Hepatocyte (in vitro differentiated cells): ENCODE measurements around the gene TGIF2. TPM values are rescaled to one million over a fixed set of nuclear protein-coding genes. Genes with fewer than 3 reads are reported as not detected.

Experiments
- DNase-seq: peaks from one replicate; pipeline ENCODE4 v3.0.0-alpha.2; 2016; ENCODE audit warnings: low spot score
- H2AFZ ChIP-seq: fragments of 200-600 bp; sonication (generic); 2 replicates; pipeline ENCODE4 v1.6.0; 2016; ENCODE audit warnings: antibody characterized with exemption, mild to moderate bottlenecking
- H3K27ac ChIP-seq: fragments of 200-600 bp; sonication (generic); 2 replicates; pipeline ENCODE4 v1.5.1; 2016; ENCODE audit warnings: mild to moderate bottlenecking
- H3K27me3 ChIP-seq: fragments of 200-600 bp; sonication (generic); 2 replicates; pipeline ENCODE4 v1.6.1; 2016
- H3K36me3 ChIP-seq: fragments of 200-600 bp; sonication (generic); replicated peaks from 2 replicates; pipeline ENCODE4 v1.5.1; 2016; ENCODE audit warnings: low read depth; ENCODE audit not compliant: insufficient read depth
- H3K4me1 ChIP-seq: fragments of 200-600 bp; sonication (generic); 2 replicates; pipeline ENCODE4 v1.5.1; 2016; ENCODE audit warnings: mild to moderate bottlenecking, moderate library complexity; ENCODE audit not compliant: insufficient read depth
- H3K4me2 ChIP-seq: fragments of 200-600 bp; sonication (generic); 2 replicates; pipeline ENCODE4 v1.6.0; 2016
- H3K4me3 ChIP-seq: fragments of 200-600 bp; sonication (generic); 2 replicates; pipeline ENCODE4 v1.5.1; 2016; ENCODE audit warnings: mild to moderate bottlenecking
- H3K79me2 ChIP-seq: fragments of 200-600 bp; sonication (generic); 2 replicates; pipeline ENCODE4 v1.6.0; 2017; ENCODE audit warnings: mild to moderate bottlenecking
- H3K9me2 ChIP-seq: fragments of 200-600 bp; sonication (generic); replicated peaks from 2 replicates; pipeline ENCODE4 v1.6.0; 2017; ENCODE audit warnings: mild to moderate bottlenecking; ENCODE audit not compliant: insufficient read depth
- H3K9me3 ChIP-seq: fragments of 200-600 bp; sonication (generic); 2 replicates; pipeline ENCODE4 v1.5.1; 2016; ENCODE audit warnings: low read depth, mild to moderate bottlenecking
- H4K20me1 ChIP-seq: fragments of 200-600 bp; sonication (generic); 2 replicates; pipeline ENCODE4 v1.6.0; 2016; ENCODE audit warnings: mild to moderate bottlenecking; ENCODE audit not compliant: insufficient read depth, poor library complexity, severe bottlenecking
- EZH2 ChIP-seq: fragments of 200-600 bp; sonication (generic); IDR thresholded peaks from 2 replicates; pipeline ENCODE4 v1.6.1; 2016; ENCODE audit warnings: antibody characterized with exemption, mild to moderate bottlenecking, borderline replicate concordance
- EZH2phosphoT487 ChIP-seq: fragments of 200-600 bp; sonication (generic); IDR thresholded peaks from one replicate; pipeline ENCODE4 v1.6.1; 2018; ENCODE audit warnings: antibody characterized with exemption, mild to moderate bottlenecking, low read depth, moderate library complexity; ENCODE audit not compliant: unreplicated experiment, severe bottlenecking
- WGBS: methylation state at CpG from one replicate; pipeline ENCODE4 v1.1.6; 2016; ENCODE audit warnings: low lambda C conversion rate; ENCODE audit errors: missing lambda C conversion rate; 5-methylcytosine and 5-hydroxymethylcytosine counted together
- polyA plus RNA-seq: library from polyadenylated mRNA; unstranded; fragments of >200 nt; fragmentation: Nextera tagmentation; extraction: Ambion mirVana; gene quantifications from 2 replicates; pipeline ENCODE4 v1.2.1, GENCODE V29; 2016
- total RNA-seq: library from RNA; depleted of rRNA; stranded (reverse); fragments of >200 nt; gene quantifications from 2 replicates; pipeline ENCODE4 v1.2.3, GENCODE V29; 2014
- TF ChIP-seq, protein P1 (sequence below): fragments of 200-600 bp; sonication (generic); IDR thresholded peaks from 2 replicates; pipeline ENCODE4 v1.5.1; 2016; ENCODE audit warnings: antibody characterized with exemption, mild to moderate bottlenecking; ENCODE audit not compliant: poor library complexity

TGIF2 gene
- total and polyA plus RNA-seq, 2 experiments from 2014 or later: 30.6 to 38.5 TPM

DNA sequence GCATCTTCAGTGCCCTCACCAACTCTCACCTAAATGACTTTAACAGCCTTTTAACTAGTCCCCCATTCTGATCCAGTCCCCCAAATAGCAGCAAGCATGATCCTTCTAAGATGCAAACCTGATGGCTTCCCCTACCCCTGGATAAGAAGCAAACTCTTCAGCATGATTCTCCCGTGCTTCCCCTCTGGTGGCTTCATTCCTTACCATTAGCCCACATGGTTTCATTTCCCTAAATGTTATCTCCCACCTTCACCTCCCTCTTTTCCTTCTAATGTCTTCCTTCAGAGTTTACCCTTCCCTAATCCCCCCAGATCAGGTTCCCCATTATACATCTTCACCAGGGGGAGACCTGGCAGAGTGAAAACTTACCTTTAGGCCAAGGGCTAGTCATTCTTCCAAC lies 28.1 kb downstream of the TGIF2 start:
- DNase-seq: no peak
- no peaks in the 10 kb centered on the region for H3K27me3 ChIP-seq
- H2AFZ ChIP-seq: no peak overlapping the region
- H3K79me2 ChIP-seq: peaks cover 9% of the 10 kb centered on the region
- no peaks in the 10 kb centered on the region for H4K20me1 ChIP-seq
- H3K9me2 ChIP-seq: no peaks in the 10 kb centered on the region
- H3K9me3 ChIP-seq: no peaks in the 10 kb centered on the region
- whole genome bisulfite sequencing: 67% methylated on average over 1 of the region's 1 CpG
- H3K36me3 ChIP-seq: no peaks in the 10 kb centered on the region
- H3K27ac ChIP-seq: no peak overlapping the region
- TF ChIP-seq EZH2phosphoT487 (no peak), EZH2 (no peak)
- TF ChIP-seq, protein P1, sequence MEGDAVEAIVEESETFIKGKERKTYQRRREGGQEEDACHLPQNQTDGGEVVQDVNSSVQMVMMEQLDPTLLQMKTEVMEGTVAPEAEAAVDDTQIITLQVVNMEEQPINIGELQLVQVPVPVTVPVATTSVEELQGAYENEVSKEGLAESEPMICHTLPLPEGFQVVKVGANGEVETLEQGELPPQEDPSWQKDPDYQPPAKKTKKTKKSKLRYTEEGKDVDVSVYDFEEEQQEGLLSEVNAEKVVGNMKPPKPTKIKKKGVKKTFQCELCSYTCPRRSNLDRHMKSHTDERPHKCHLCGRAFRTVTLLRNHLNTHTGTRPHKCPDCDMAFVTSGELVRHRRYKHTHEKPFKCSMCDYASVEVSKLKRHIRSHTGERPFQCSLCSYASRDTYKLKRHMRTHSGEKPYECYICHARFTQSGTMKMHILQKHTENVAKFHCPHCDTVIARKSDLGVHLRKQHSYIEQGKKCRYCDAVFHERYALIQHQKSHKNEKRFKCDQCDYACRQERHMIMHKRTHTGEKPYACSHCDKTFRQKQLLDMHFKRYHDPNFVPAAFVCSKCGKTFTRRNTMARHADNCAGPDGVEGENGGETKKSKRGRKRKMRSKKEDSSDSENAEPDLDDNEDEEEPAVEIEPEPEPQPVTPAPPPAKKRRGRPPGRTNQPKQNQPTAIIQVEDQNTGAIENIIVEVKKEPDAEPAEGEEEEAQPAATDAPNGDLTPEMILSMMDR: no peak
- H3K4me1 ChIP-seq: peaks cover 4% of the 10 kb centered on the region
- H3K4me2 ChIP-seq: no peak overlapping the region
- H3K4me3 ChIP-seq: no peak overlapping the region

DNA sequence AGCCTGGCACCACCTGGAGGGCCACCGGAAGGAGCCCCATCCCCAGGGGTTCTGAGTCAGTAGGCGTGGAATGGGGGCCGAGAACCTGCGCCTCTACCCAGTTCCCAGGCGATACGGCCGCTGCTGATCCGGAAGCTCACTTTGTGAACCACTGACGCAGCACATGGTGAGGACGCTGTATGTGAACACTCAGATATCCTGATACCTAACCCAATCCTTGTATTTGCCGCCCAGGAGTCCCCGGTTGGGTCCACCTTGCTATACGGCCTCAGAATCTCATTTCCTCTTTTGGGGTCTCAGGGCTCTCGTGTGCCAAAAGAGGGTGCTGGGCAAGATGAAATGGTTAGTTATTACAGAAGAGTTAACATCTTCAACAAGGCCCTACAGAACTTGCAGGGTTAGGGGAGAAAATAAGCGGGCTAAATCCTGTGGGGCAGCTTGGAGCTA lies 31.6 kb downstream of the TGIF2 start:
- Histone ChIP-seq H3K27me3 (no peaks in the 10 kb centered on the region), H3K4me3 (no peak overlapping the region), H4K20me1 (peaks cover 5% of the 10 kb centered on the region), H3K9me3 (no peaks in the 10 kb centered on the region), H3K27ac (peak overlapping the region; percentile 77), H3K4me2 (peak overlapping the region; percentile 73), H3K4me1 (peaks cover 8% of the 10 kb centered on the region), H3K79me2 (peaks cover 38% of the 10 kb centered on the region), H2AFZ (peak overlapping the region; percentile 85), H3K36me3 (no peaks in the 10 kb centered on the region), H3K9me2 (no peaks in the 10 kb centered on the region)
- WGBS: 83% methylated on average over 15 of the region's 15 CpGs
- TF ChIP-seq, protein P1: no peak
- no peak for DNase-seq

DNA sequence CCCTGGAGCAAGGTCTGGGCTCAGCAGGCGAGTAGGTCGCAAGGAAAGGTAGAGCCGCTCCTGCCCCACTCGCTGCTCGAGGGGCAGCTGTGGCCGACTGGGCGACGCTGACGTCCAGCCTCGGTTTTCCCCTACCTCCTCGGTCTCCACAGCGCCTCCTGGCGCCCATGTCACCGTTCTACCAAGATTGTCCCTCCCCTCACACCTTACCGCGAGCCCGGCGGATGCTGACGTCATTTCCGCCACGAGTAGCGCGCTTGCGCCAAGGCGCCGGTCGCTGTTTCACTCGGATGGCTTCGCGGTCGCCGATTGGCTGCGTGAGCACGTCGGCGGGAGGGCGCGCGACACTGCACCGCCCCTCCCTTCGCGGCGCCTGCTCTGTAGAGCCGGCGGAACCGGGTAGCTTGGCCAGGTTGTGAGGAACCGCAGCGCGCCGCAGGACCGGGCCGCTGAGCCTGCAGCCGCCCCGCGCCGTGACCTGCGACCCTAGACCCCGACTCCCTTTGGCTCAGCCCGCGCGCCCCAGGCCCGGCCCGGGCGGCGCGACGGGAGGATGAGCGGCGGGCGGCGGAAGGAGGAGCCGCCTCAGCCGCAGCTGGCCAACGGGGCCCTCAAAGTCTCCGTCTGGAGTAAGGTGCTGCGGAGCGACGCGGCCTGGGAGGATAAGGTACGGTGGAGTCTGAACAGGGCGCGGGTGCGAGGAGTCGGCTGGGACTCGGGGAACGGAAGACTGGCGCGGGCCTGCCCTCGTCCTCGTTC lies 32.2 kb downstream of the TGIF2 start, which contains the start of gene RAB5IF:
Gene RAB5IF (plus strand): TSS at position 381 of the 759 bp plus-strand sequence. CDS start 173 bp downstream, at position 554.
- Histone ChIP-seq H3K79me2 (peaks cover 38% of the 10 kb centered on the region), H3K4me2 (peak within 1 kb of the TSS; percentile 89), H3K9me3 (no peaks in the 10 kb centered on the region), H3K27me3 (no peaks in the 10 kb centered on the region), H2AFZ (peak within 1 kb of the TSS; percentile 85), H3K4me3 (peak within 1 kb of the TSS; percentile 62), H3K4me1 (peaks cover 8% of the 10 kb centered on the region), H3K36me3 (no peaks in the 10 kb centered on the region), H4K20me1 (peaks cover 5% of the 10 kb centered on the region), H3K9me2 (no peaks in the 10 kb centered on the region), H3K27ac (peak within 1 kb of the TSS; percentile 90)
- peak; percentile 100 for DNase-seq
- TF ChIP-seq EZH2: no peak
- TF ChIP-seq, protein P1: peak; percentile 96
- TF ChIP-seq EZH2phosphoT487: no peak
- WGBS: 2% methylated on average over 88 of the region's 90 CpGs
